GM12872 (cell line): ENCODE measurements around the gene UBE2L3.

ENCODE experiments used
- TF ChIP-seq, protein P1 (sequence below): IDR thresholded peaks from 3 replicates; pipeline ENCODE4 v1.5.1; 2011; ENCODE audit warnings: low read depth, mild to moderate bottlenecking, low read length, moderate library complexity; ENCODE audit not compliant: insufficient read depth

UBE2L3 gene

GRCh38 chr22:21571679-21572078 lies 4.2 kb downstream of the UBE2L3 start:
- TF ChIP-seq, protein P1, sequence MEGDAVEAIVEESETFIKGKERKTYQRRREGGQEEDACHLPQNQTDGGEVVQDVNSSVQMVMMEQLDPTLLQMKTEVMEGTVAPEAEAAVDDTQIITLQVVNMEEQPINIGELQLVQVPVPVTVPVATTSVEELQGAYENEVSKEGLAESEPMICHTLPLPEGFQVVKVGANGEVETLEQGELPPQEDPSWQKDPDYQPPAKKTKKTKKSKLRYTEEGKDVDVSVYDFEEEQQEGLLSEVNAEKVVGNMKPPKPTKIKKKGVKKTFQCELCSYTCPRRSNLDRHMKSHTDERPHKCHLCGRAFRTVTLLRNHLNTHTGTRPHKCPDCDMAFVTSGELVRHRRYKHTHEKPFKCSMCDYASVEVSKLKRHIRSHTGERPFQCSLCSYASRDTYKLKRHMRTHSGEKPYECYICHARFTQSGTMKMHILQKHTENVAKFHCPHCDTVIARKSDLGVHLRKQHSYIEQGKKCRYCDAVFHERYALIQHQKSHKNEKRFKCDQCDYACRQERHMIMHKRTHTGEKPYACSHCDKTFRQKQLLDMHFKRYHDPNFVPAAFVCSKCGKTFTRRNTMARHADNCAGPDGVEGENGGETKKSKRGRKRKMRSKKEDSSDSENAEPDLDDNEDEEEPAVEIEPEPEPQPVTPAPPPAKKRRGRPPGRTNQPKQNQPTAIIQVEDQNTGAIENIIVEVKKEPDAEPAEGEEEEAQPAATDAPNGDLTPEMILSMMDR: no peak

DNA sequence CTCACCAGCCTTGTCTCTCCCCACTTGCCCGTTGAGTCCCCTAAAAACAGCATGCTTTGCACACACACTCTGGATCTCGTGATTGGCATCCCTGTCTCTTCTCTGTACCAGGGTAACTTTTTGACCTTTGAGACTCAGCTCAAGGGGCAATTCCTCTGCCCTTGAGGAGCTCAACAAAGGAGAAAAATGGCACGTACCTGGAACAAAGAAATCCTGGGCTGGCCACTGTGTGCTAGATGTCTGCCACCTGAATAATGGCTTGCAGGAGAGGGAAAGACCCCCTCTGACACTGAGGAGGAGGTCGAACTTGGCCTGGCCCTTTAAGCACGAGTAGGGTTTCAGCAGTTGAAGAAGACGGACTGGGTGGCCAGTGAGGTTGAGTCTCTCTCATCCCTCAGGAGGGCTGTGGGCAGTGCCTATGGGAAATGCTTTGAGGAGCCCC lies 5.8 kb downstream of the UBE2L3 start:
- TF ChIP-seq, protein P1: no peak

GRCh38 chr22:21573750-21574494 lies 6.4 kb downstream of the UBE2L3 start:
- TF ChIP-seq, protein P1: no peak

DNA sequence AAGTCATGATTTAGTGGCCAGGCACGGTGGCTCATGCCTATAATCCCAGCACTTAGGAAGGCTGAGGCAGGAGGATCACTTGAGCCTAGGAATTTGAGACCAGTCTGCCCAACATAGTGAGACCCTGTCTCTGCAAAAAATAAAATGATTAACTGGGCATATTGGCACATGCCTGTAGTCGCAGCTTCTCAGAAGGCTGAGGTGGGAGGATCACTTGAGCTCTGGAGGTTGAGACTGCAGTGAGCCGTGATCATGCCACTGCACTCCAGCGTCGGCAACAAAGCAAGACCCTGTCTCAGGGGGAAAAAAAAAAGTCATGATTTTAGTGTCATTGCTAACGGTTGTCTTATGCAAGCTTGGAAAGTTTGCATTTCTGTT lies 11.9 kb downstream of the UBE2L3 start:
- TF ChIP-seq, protein P1: no peak

DNA sequence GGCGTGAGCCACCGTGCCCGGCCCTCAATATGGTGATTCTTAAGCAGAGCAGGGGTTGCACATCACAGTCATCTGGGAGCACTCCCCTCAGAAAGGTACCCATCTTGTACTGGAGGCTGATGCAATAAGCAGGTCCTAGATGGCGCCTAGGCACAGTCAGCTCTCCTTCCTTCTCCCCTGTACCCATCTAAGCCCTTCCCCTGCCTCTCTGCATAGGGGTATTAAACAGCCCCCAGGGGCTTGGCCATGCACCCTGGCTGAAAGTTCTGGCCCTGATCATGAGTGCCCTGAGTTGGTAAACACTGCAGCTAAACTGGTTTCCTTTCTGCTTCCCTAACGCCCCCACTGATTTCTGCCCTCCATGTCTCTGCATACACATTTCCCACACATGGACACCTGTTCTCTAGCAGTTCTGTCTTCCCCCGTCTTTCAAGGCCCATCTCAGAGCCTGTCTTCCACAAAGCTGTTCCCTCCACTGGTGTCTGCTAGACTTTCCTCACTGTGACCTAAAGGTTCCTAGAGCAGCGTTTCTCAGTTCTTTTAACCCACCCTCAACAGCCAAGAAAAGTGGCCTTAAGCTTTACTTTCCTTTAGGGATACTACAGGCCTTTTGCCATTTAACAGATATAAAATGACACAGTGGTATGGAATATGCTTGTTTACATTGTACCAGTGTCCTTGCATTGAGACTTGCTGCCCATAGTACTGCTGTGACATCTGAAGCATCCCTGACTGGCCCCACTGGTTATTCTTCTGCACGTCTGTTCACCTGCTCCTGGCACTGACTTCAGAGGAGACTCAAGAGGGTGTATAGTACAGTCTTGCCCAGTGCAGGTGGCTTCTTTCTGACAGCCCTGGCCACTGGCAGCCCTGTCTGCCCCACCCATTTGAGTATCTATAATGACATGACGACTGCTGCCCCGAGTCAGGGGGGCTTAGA lies 15.6 kb downstream of the UBE2L3 start:
- TF ChIP-seq, protein P1: no peak

- TF ChIP-seq, protein P1: no peak
These were observed 17.9 kb downstream of the UBE2L3 start for GRCh38 chr22:21585389-21585788.
